GM12872 (cell line): ENCODE measurements around the gene NAT9.

Experiments used
- TF ChIP-seq, protein P1 (sequence below): IDR thresholded peaks from 3 replicates; pipeline ENCODE4 v1.5.1; 2011; ENCODE audit warnings: low read depth, mild to moderate bottlenecking, low read length, moderate library complexity; ENCODE audit not compliant: insufficient read depth

The NAT9 gene, protein sequence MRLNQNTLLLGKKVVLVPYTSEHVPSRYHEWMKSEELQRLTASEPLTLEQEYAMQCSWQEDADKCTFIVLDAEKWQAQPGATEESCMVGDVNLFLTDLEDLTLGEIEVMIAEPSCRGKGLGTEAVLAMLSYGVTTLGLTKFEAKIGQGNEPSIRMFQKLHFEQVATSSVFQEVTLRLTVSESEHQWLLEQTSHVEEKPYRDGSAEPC

DNA sequence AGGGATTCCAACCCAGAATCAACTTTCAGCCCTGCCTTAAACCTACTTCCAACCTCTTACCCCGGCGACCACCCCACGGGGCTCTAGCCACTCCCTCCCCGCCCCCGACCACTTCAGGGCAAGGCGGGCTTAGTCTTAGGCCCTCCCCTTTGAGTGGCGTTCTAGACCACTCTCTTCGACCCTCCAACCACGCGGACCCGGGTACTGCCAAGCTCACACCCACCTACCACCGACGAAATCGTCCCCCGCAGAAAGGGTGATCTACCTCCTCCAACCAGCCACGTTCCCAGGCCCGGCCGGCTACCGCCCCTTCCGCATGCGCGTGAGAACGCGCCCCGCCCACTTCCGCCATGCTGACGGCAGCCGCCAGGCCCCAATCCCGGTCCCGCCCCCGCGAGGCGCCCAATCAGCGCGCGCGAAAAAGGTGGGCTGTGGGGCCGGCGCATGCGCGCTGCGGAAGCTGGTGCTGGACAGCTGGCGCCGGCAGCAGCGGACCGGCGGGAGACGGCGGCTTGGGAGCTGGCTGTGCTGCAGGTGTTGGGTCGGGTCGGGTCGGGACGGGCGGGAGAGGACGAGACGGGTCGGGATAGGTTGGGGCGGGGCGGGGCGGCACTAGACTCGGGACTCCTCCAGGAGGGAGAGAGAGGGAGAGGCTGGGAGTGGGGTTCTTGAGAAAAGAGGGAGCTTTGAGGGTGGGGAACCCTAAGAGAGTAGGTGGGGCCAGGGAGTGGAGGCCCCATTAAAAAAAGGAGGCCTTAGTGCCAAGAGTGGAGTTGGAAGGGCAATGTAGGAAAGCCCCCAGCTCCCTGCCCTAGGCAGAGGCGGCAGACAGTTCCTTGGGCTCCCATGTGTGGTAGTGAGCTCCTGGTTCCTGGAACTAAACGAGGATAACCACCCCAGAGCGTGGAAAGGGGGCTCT, at the start of gene NAT9:
NAT9 (minus strand) TSS at position 302 of the 919 bp plus-strand sequence. CDS start 647 bp downstream, outside the sequence.
- TF ChIP-seq, protein P1, sequence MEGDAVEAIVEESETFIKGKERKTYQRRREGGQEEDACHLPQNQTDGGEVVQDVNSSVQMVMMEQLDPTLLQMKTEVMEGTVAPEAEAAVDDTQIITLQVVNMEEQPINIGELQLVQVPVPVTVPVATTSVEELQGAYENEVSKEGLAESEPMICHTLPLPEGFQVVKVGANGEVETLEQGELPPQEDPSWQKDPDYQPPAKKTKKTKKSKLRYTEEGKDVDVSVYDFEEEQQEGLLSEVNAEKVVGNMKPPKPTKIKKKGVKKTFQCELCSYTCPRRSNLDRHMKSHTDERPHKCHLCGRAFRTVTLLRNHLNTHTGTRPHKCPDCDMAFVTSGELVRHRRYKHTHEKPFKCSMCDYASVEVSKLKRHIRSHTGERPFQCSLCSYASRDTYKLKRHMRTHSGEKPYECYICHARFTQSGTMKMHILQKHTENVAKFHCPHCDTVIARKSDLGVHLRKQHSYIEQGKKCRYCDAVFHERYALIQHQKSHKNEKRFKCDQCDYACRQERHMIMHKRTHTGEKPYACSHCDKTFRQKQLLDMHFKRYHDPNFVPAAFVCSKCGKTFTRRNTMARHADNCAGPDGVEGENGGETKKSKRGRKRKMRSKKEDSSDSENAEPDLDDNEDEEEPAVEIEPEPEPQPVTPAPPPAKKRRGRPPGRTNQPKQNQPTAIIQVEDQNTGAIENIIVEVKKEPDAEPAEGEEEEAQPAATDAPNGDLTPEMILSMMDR, result no peak

DNA sequence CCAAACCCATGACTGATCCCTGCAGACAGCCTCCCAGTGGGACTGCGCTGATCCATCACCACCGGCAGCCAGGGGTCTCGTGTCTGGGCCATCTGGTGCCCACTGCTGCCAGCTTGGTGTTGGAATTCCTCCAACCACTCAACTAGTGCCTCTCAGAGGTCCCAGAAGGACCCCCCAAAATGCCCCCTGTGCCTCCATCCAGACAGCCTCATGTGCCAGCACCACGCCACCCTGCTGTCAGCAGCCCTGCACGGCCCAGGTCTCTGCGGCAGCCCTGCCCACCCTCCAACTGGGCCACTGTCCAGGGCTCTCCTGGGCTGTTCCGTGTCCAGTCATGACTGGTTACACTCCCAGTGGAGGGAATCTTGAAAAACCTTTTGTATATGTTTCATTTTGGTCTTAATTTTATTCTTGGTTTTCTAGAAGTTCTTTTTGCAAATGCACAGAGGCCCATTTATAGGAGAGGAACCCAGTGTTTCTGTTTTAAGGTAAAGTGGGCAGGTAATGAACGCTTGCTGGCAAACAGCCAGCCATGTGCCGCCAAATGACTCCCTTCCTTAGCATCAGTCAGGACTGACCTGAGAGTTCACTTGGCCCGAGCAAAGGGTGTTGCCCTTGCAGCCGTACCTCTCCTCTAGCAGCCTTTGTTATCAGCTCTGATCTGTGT, 48.9 kb upstream of the NAT9 start:
- TF ChIP-seq, protein P1, result no peak

DNA sequence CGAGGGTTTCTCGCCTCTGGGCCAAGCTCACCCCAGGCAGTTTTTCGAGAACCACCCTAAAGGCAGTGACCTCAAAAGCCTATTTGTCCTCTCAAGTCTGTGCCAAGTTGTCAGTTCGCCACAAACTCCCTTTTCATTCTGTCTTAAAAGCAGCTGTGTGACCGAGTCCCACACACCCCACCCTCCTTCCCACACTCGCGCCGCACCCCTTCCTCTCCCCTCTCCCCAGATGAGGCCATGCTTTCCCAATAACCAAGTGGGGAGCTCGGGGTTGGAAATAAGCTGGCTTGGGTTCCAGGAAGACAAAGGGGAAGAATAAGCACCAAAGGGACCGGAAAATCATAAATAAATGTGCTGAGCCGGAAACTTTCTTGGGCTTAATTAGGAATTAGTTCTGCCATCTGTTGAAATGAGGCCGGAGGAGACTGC, 46.8 kb upstream of the NAT9 start:
- TF ChIP-seq, protein P1, result no peak

DNA sequence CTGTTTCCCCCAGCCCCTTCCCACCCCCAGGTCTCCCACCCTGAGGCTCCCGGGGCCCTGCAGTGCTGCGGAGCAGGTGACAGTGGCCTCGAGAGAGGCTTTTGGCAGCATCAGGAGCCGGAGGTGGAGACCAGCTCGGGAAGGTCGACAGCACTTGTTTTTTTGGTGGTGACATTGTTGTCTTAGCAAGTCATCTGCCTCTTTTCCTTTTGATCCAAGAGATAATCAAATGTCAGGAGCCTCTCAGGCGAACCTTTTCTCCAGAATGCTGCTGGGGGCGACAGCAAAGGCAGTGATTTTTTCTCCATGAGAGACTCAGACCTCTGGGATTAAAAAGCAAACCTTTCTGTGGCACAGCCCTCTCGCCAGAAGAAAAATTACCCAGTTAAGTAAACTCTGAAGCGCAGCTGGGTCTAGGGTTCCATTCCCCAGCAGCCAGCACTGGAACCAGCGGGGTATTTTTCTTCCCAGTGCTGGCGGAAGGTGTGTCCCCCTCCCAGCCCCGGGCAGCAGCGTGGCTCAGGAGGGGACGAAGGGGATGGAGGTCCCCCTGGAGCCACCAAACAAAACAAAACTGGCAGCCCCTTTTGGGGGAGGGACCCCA, 46.3 kb upstream of the NAT9 start:
- TF ChIP-seq, protein P1, result no peak

DNA sequence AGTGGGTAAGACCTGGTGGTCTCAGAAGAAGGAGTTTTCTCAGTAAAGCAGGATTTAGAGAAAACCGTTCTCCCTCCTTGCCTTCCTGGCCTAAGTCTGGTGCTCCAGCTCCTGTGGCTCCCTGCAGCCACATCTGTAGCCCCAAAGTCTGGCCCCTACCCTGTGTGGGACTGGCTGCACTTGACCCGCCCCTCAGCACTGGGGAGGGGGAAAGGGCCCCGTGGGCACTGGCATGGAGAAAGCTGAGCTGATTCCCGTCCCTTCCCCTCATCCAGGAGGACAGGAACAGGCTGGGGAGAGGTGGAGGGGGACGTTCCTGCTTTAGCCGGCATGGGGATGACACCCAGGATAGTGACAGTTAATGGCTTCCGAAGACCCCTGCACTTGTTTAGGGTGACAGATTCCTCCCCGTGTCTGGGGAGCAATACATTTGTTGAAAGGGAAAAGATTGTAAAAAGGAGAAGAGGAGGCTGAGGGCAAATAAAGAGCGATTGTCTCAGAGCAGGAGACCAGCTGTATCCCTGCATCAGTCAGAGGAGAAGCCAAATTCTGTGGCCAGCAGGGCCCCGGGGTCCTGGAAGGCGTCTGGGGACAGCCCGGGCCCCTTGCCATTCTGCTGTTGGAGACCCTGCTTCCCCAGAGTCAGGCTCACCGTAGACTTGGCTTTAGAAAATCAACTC, 45.6 kb upstream of the NAT9 start:
- TF ChIP-seq, protein P1, result no peak

DNA sequence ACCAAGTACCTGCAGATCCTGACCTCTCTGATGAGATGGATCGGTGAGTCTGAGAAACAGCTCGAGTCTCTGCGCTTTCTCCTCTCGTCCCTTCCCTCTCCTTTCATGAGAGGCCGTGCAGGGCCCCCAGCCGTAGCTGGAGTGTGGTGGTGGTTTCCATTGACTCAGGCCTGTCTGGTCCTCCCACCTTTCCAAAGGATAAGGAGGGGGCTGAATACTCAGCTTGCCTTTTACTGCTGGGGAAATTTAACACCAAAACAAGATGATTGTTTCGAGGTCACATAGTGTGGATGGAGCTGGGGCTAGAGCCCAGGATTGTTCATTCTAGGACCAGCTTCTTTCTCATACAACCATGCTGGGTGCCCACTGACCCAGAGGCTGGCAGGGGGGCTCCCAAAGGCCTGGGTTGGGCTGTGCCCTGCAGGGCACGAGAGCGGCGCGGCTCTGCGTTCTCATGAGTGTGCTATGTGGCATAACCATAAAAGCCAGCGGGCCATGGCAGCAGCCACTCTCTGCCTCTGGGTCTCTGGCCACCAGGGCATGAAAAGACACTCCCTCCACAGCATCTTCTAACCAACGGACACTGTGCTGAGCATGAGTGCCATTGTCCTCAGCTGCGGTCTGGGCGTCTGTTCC, 43.8 kb upstream of the NAT9 start:
- TF ChIP-seq, protein P1, result no peak
